Fibroblast of skin of right biceps (primary cell): ENCODE results near the gene BMP8A.
A peak's percentile ranks its signal among the peaks of the same experiment; 100 is the strongest.
"Not testable (repeated sequence)": the region's sequence is repeated elsewhere in the genome, so short reads cannot be mapped to it uniquely, and the experiment has no call there.

Experiments
- DNase-seq: peaks from one replicate; pipeline ENCODE4 v3.0.0-alpha.2; 2013

The BMP8A gene

GRCh38 chr1:39484564-39484963 is 6.9 kb upstream of the BMP8A start:
- DNase-seq, result no peak

GRCh38 chr1:39485046-39485803 is 6.2 kb upstream of the BMP8A start:
- no peak for DNase-seq

GRCh38 chr1:39488012-39488545 is 3.4 kb upstream of the BMP8A start:
- DNase-seq, result no peak

- no peak for DNase-seq
These were observed 2.5 kb upstream of the BMP8A start for GRCh38 chr1:39488793-39489566.

- DNase-seq, result no peak
These were observed 1.7 kb upstream of the BMP8A start for GRCh38 chr1:39489567-39490239.

- DNase-seq, result no peak
These were observed 765 bp upstream of the BMP8A start for GRCh38 chr1:39490596-39491145.

- DNase-seq, result not testable (repeated sequence)
These were observed 944 bp downstream of the BMP8A start for GRCh38 chr1:39492118-39493042.

- DNase-seq, result not testable (repeated sequence)
These were observed 1.8 kb downstream of the BMP8A start for GRCh38 chr1:39493043-39493810.

GRCh38 chr1:39494671-39495410 is 3.4 kb downstream of the BMP8A start:
- no peak for DNase-seq

GRCh38 chr1:39496520-39496919 is 5.1 kb downstream of the BMP8A start:
- not testable (repeated sequence) for DNase-seq

- DNase-seq, result no peak
These were observed 6.1 kb downstream of the BMP8A start for GRCh38 chr1:39497585-39497984.

- not testable (repeated sequence) for DNase-seq
These were observed 6.8 kb downstream of the BMP8A start for GRCh38 chr1:39498096-39498710.

GRCh38 chr1:39498821-39499220 is 7.4 kb downstream of the BMP8A start:
- DNase-seq, result not testable (repeated sequence)

GRCh38 chr1:39499668-39500067 is 8.2 kb downstream of the BMP8A start:
- DNase-seq, result no peak

- DNase-seq, result no peak
These were observed 9.5 kb downstream of the BMP8A start for GRCh38 chr1:39500862-39501389.

GRCh38 chr1:39501666-39502065 is 10.2 kb downstream of the BMP8A start:
- DNase-seq, result peak; percentile 42

- not testable (repeated sequence) for DNase-seq
These were observed 13.0 kb downstream of the BMP8A start for GRCh38 chr1:39504436-39504835.

- DNase-seq, result no peak
These were observed 13.9 kb downstream of the BMP8A start for GRCh38 chr1:39505289-39505688.

- DNase-seq, result peak; percentile 14
These were observed 15.9 kb downstream of the BMP8A start for GRCh38 chr1:39507230-39507928.
